Activated effector memory CD4-positive, alpha-beta T cell treated with Interleukin-2 at 50 U/mL for 16 hours (primary cell): ENCODE results near the gene MYOG.

Experiments
- DNase-seq: peaks from one replicate; pipeline ENCODE4 v3.0.0-alpha.2; 2020

MYOG gene

DNA sequence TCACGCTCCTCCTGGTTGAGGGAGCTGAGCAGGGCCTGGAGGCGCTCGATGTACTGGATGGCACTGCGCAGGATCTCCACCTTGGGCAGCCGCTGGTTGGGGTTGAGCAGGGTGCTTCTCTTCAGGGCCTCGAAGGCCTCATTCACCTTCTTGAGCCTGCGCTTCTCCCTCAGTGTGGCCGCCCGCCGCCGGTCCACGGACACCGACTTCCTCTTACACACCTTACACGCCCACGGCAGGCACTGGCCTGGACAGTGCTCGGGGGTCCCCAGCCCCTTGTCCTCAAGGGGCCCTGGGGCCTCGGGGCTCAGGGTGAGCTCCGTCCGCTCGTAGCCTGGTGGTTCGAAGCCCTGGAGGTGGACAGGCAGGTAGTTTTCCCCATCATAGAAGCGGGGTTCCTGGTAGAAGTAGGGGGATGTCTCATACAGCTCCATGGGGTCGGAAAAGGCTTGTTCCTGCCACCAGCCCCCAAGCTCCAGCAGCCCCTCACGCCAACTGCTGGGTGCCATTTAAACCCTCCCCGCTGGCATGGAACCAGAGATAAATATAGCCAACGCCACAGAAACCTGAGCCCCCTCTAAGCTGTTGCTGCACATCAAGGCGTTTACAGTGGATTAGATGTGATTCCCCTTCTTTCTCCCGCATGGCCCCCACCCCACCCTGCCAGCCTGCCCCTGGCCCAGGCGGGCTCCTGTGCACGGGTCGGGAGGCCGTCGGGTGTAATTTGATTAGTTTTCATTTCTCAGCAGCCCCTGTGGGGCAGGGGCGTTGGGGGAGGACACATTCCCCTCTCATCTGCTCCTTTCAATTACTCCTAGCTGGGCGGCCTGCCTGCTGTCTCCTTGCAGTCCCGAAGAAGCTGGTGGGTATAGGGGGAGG lies at the start of gene MYOG:
MYOG (minus strand) TSS at position 485 of the 879 bp plus-strand sequence; CDS start at position 434, 51 bp downstream.
- no peak for DNase-seq

DNA sequence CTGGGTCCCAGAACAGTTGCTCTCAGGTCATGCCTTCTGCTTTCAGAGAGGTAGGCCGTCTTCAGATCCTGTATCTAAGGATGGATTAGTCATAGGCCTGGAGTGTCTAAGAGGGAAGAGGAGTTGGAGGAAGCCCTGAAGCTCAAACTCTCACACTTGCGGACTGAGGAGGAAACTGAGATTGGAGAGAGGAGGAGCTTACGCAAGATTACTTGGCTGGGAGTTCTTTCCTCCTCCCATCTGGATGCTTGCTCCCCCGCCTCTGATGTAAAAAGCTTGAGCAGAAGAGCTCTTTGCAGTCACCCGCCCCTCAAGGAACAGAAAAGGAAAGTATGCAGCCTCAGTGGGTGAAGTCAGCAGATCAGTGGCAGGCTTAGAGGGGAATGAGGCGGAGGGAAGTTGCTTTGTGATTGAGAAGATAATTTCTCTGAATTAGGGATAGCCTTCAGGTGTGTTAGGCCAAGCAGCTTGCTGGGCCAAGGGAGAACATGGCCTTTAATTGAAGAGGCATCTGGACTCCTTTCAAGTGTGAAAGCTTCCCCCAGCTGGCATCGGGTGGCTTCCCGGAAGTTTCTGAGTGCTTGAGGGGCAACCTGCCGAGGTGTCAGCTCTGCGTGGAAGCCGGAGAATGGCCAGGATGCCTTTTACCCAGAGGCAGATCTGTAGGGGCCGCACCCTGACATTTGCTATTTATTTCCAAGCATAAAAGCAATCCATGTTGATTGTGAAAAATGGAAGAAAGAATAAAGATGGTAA lies 48.3 kb upstream of the MYOG start:
- no peak for DNase-seq

DNA sequence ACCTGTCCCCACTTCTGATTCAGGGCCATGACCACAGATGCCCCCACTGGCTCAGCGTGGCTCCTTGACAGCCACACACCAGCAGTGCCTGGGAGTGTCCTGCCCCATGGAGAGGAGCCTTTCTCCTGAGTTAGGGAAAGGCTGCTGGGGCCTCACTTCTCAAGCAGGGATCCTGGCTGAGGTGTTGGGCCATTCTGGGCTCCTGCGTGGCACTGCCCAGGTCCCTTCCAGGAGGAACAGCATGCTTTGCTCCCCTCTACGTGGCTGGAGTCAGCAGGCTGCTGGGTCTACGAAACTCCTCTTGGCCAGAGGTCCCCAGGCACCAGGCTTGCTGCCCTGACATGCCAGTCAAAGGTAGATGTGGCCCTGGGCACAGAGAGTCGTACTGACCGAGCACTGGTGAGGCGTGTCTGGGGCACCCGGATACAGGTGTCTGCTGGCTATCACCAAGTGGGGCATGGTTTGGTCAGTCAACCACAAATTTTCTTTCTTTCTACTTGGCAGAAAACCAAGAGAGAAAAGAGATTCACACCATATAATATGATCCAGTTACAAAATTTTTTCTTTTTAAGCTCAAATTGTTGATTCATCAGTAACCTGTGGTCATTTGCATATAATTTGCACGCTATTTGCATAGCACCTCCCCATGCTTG lies 45.9 kb upstream of the MYOG start:
- no peak for DNase-seq

- no peak for DNase-seq
These were observed 44.7 kb upstream of the MYOG start for GRCh38 chr1:203130358-203130985.

- no peak for DNase-seq
These were observed 43.9 kb upstream of the MYOG start for GRCh38 chr1:203129501-203130231.

DNA sequence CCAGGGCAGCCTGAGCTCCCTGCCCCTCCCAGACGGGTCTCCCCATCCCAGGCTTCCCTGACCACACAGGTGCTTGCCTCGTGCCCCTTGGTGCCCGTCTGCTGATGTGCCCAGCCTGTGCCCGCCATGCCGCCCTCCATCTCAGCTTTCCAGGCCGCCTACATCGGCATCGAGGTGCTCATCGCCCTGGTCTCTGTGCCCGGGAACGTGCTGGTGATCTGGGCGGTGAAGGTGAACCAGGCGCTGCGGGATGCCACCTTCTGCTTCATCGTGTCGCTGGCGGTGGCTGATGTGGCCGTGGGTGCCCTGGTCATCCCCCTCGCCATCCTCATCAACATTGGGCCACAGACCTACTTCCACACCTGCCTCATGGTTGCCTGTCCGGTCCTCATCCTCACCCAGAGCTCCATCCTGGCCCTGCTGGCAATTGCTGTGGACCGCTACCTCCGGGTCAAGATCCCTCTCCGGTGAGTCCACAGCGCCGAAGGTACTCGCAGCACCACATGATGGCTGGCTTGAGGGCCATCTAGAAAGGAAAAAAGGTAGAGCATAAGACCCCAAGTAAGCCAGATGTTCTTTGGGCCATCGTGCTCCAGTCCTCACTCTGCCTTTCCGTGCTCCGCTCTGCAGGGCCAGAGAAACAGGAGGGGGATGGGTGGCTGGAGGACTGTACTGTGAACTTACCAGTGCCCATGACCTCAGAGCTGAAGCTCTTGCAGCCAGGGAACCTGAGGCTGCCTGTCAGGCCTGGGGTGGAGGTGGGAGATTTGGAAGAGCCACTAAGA lies 43.1 kb upstream of the MYOG start:
- DNase-seq: no peak

- no peak for DNase-seq
These were observed 42.6 kb upstream of the MYOG start for GRCh38 chr1:203128431-203128715.

DNA sequence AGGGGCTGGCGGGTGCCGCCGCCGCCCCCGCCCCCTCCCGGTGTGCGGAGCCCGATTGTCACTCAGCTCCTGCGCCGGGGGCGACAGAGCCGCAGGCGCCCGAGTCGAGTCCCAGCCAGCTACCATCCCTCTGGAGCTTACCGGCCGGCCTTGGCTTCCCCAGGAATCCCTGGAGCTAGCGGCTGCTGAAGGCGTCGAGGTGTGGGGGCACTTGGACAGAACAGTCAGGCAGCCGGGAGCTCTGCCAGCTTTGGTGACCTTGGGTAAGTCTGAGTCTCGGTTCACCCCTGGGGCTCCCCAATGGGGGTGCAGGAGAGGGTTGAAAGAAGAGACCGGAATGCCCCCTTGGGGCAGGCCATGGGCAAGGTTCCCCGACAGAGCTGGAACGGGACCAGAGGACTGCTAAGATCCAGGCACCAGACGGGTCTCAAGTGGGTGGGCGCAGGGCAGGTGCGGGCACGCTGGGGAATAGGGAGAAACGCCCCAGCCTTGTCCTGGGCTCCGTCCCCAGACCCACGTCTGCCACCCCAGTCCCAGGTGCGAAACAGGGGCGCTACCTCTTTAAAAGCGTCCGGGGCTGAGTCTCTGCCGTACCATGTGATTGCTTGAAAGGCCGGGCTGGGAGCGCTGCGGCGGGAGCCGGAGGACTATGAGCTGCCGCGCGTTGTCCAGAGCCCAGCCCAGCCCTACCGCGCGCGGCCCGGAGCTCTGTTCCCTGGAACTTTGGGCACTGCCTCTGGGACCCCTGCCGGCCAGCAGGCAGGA lies 42.0 kb upstream of the MYOG start, which contains the start of gene ADORA1:
ADORA1 (plus strand) TSS at position 61 of the 765 bp plus-strand sequence. CDS start 1,116 bp downstream, outside the sequence.
- DNase-seq: no peak

GRCh38 chr1:203126866-203127665 lies 41.3 kb upstream of the MYOG start:
- DNase-seq: no peak

DNA sequence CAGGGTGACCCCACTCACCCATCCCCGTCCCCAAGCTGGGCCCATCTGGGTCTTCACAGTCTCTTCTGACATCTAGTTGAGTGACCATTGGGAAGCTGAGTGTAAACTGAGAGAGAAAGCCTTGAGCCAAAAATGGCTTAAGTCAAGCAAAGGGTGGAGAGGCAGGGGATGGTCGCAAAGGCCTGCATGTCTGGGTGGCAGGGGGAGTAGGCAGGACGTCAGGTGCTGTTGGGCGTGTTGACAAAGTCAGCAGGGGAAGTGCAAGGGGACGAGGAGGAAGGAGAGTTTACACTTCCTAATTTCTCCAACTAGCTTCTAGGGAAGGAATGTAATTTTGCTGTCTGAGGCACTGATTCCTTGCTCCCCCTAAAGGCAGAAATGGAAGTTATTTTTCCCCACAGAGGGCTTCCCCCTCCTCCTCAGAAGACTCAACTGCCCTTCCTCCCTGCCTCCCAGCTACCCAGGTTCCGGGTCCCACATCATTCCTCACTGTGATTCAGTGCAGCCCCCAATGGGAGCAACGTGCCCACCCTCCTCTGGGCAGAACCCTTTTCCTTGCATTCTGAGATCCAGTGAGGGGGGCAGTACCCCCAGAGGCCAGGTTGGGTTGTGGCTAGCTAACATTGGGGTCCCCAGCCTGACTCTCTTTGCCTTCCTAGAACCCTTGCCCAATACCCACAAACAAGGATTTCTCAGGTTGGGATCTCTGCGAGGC lies 40.5 kb upstream of the MYOG start:
- no peak for DNase-seq

DNA sequence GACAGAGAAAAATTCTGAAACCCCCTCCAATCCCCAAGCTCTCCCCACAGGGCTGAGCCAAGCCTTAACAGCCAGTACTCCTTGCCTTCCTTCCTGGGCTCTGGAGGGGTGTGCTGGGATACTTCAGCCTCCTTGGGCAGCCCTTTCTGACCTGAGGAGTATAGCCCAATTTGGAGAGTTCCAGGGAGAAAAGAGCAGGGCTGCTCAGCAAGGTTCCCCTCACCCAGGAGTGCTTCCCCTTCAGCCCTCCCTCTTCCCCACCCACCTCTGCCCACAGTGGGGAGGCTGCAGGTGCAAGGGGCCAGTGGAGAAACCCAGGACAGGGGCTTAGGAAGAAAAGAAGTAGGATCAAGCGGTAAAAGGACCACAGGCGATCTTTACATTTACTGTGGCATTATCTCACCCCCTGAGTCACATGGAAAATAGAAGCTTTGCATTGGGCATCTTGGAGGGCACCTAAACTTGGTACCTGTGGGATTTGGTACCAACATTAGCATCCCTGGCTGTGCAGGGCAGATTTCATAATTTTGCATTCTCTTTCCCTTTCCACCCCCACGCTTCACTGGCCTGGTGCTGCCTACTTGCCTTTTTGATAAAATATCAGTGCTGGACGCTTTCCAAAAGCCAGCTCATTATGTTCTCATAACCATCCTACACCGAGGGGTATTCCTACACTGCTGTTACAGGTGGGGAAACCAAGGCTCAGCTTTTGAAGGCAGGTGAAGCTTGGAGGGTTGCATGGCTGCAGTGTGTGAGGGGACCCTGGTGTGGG lies 38.9 kb upstream of the MYOG start:
- DNase-seq: no peak

- DNase-seq: no peak
These were observed 38.2 kb upstream of the MYOG start for GRCh38 chr1:203124011-203124410.

DNA sequence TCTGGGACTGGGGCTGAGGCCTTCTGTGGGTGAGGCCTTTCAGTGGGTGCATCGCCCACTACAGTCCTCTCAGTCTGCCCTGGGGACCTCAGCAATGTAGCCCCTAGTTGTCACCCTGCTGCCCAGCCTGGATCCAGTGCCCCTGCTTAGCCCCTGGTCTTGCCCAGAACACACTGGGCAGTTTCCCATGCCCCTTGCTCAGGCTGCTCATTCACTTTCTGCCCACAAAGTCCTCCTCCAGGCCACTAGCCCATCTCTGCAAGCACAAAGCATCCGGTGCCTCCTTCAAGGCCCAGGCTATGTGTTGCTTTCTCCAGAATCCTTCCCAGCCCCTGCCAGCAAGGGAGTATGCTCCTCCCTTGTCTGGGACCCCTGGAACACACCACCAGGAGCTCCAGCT lies 36.3 kb upstream of the MYOG start:
- DNase-seq: no peak

DNA sequence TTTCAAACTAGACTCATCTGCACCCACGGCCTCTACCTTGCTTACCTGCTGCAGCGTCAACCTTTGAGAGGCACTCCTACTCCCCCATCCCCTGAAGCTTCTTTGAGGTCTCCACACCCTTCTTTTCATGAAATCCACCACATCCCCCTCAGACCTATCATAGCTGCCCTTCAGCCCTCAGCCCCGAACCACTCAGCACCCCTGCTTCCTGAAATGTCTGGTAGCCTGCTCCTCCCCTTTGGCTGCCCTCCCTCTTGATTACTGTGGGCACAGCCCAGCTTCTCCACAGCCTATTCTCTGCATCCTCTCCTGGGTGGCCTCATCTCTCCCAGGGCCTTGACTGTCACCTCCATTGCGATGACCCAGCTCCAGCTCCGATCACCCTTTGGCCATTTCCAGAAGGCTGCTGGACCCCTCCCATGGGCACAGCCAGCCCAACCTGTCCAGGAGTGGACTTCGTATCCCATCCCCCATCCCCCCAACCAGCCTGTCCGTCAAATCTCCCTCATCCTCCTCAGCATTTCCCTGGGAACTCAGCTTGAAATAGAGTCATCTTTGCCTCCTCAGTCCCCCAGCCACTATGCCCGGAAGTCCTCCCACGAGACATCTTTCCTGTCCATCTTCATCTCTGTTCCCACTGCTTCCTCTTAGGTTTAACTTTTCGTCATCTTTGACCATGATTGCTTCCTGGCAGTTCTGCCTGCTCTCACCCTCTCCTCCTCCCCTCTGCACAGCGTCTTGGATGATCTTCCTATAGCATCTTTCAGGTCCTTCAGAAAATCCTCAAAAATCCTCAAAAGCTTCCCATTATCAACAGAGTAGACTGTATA lies 35.6 kb upstream of the MYOG start:
- DNase-seq: no peak

DNA sequence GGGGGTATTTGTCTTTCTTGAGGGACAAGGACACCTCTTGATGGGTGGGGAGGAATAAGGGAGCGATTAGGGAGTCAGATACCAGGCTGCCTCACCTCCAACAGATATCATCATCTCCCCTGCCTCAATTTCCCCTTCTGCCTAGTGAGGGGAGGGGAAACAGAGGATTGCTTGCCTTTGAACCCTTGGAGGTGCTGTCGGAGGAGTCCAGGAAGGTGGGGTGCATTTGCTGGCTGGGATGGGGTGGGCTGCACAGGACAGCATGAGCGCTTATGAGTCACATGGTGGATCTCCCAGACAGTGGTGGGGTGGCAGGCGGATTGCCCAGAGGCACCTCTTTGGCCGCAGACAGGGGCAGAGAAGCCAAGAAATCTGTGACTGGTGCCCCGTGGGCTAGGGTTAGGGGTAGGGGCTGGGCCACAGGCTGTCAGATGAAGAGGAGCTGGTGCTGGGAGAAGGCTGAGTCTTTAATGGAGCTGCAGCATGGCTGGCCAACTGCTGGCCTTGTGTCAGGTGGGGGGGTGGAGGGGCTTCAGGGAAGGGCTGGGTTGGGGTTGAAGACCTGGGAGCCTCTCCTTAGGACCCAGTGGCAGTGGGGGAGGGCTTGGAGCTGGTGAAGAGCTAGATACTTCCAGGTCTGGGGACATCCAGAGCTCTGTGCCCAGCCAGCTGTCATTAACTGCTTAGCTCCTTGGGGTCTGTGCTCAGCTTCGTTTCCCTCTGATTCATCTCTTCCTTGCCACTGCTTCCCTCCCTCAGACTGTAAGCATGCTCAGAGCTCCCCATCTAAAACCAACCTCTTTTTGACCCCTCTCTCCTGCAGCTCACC lies 34.7 kb upstream of the MYOG start:
- no peak for DNase-seq
